Activated CD4-positive, alpha-beta T cell treated with anti-CD3 and anti-CD28 coated beads for 48 hours (primary cell): Measurements from ENCODE around the gene SCYGR5.
"Not testable (repeated sequence)": the region's sequence is repeated elsewhere in the genome, so short reads cannot be mapped to it uniquely, and the experiment has no call there.

Experiments used
- DNase-seq: peaks from one replicate; pipeline ENCODE4 v3.0.0-alpha.2; 2020

SCYGR5 gene

GRCh38 chr2:227666631-227667170, at the start of gene SCYGR5:
SCYGR5 (plus strand) TSS chr2:227666804; CDS start chr2:227666804, 0 bp downstream.
- DNase-seq = not testable (repeated sequence)

GRCh38 chr2:227617316-227618230, 49.0 kb upstream of the SCYGR5 start, which contains the start of gene SCYGR4:
SCYGR4 (plus strand) TSS chr2:227617498; CDS start chr2:227617498, 0 bp downstream.
- no peak for DNase-seq

GRCh38 chr2:227623226-227623625, 43.4 kb upstream of the SCYGR5 start:
- no peak for DNase-seq

- no peak for DNase-seq
Observed at GRCh38 chr2:227625420-227625819, 41.2 kb upstream of the SCYGR5 start.

- DNase-seq = no peak
Observed at GRCh38 chr2:227626580-227627151, 39.9 kb upstream of the SCYGR5 start.

GRCh38 chr2:227627769-227628168, 38.8 kb upstream of the SCYGR5 start:
- DNase-seq = peak; percentile 25

GRCh38 chr2:227629435-227629834, 37.2 kb upstream of the SCYGR5 start:
- DNase-seq = no peak

- DNase-seq = no peak
Observed at GRCh38 chr2:227630322-227630721, 36.3 kb upstream of the SCYGR5 start.

- DNase-seq = no peak
Observed at GRCh38 chr2:227632827-227633226, 33.8 kb upstream of the SCYGR5 start.

GRCh38 chr2:227634201-227634600, 32.4 kb upstream of the SCYGR5 start:
- no peak for DNase-seq

GRCh38 chr2:227642656-227643055, 23.9 kb upstream of the SCYGR5 start:
- no peak for DNase-seq

GRCh38 chr2:227643990-227644551, 22.5 kb upstream of the SCYGR5 start:
- no peak for DNase-seq

GRCh38 chr2:227653419-227653818, 13.2 kb upstream of the SCYGR5 start:
- no peak for DNase-seq

GRCh38 chr2:227654426-227654825, 12.2 kb upstream of the SCYGR5 start:
- DNase-seq = no peak

- DNase-seq = no peak
Observed at GRCh38 chr2:227655454-227655853, 11.2 kb upstream of the SCYGR5 start.

- no peak for DNase-seq
Observed at GRCh38 chr2:227657199-227657845, 9.3 kb upstream of the SCYGR5 start.

- DNase-seq = no peak
Observed at GRCh38 chr2:227661025-227661649, 5.5 kb upstream of the SCYGR5 start.

GRCh38 chr2:227661827-227662226, 4.8 kb upstream of the SCYGR5 start:
- DNase-seq = no peak

- DNase-seq = no peak
Observed at GRCh38 chr2:227665189-227665940, 1.2 kb upstream of the SCYGR5 start.

- DNase-seq = no peak
Observed at GRCh38 chr2:227671170-227671905, 4.7 kb downstream of the SCYGR5 start.

- not testable (repeated sequence) for DNase-seq
Observed at GRCh38 chr2:227673620-227674019, 7.0 kb downstream of the SCYGR5 start.
